ENCODE measurements around the gene GPRC5C. TPM values are rescaled to one million over a fixed set of nuclear protein-coding genes. Genes with fewer than 3 reads are reported as not detected.
A peak's percentile ranks its signal among the peaks of the same experiment; 100 is the strongest.
"Not testable (repeated sequence)": the region's sequence is repeated elsewhere in the genome, so short reads cannot be mapped to it uniquely, and the experiment has no call there.

GPRC5C gene
- total and polyA plus RNA-seq, 3 experiments from 2014 or later, result 0.27 TPM; not detected in 2

GRCh38 chr17:74484066-74484465 lies 52.2 kb downstream of the GPRC5C start:
- H3K9me3 Mint-ChIP-seq, result no peaks in the 10 kb centered on the region
- ChIA-PET POLR2A (interaction anchor here (0.6 kb wide), 1 partner anchor 105 kb away, joined by 3 read pairs; no protein-coding TSS in a partner anchor), CTCF (interaction anchor here (1.1 to 9.1 kb wide), 4 partner anchors 9 to 116 kb away, joined by 3 to 57 read pairs (median 6); partner anchors contain the start of gene GPR142)
- no peak for DNase-seq
- Histone ChIP-seq H3K4me1 (ENCODE audit: insufficient read depth, low read length) (peaks cover 16% of the 10 kb centered on the region), H3K27ac (ENCODE audit: low read depth, low read length) (no peak overlapping the region), H3K9me3 (ENCODE audit: low read length) (no peaks in the 10 kb centered on the region), H3K27me3 (ENCODE audit: insufficient read depth, low read length, poor library complexity, severe bottlenecking) (no peaks in the 10 kb centered on the region), H3K4me3 (ENCODE audit: low read length) (no peak overlapping the region), H3K36me3 (ENCODE audit: insufficient read depth, low read length) (no peaks in the 10 kb centered on the region)
- peaks cover 0 to 52% (median 4%) of the 10 kb centered on the region in 3 donors for H3K36me3 Mint-ChIP-seq
- peaks cover 40 to 43% (median 42%) of the 10 kb centered on the region in 3 donors for H3K4me1 Mint-ChIP-seq
- H3K27ac Mint-ChIP-seq, result peak overlapping the region in 4 of 8 donors; percentile 65 to 94 (median 70)
- H3K4me3 Mint-ChIP-seq, result no peak overlapping the region
- peaks cover 0 to 2% of the 10 kb centered on the region in 2 donors for H3K27me3 Mint-ChIP-seq

GRCh38 chr17:74485022-74485743 lies 53.3 kb downstream of the GPRC5C start:
- ChIA-PET CTCF (interaction anchor here (1.1 kb wide), 1 partner anchor 28 kb away, joined by 3 read pairs; no protein-coding TSS in a partner anchor), POLR2A (no interaction called here)
- H3K36me3 Mint-ChIP-seq, result peaks cover 0 to 48% (median 6%) of the 10 kb centered on the region in 3 donors
- no peak overlapping the region for H3K4me3 Mint-ChIP-seq
- DNase-seq, result no peak
- H3K9me3 ChIP-seq (ENCODE audit: low read length), result no peaks in the 10 kb centered on the region
- H3K27me3 ChIP-seq (ENCODE audit: insufficient read depth, low read length, poor library complexity, severe bottlenecking), result no peaks in the 10 kb centered on the region
- H3K4me3 ChIP-seq (ENCODE audit: low read length), result no peak overlapping the region
- H3K9me3 Mint-ChIP-seq, result no peaks in the 10 kb centered on the region
- H3K36me3 ChIP-seq (ENCODE audit: insufficient read depth, low read length), result no peaks in the 10 kb centered on the region
- H3K27ac Mint-ChIP-seq, result peak overlapping the region in 3 of 8 donors; percentile 37 to 78 (median 64)
- H3K4me1 Mint-ChIP-seq, result peaks cover 38 to 42% (median 40%) of the 10 kb centered on the region in 3 donors
- H3K27me3 Mint-ChIP-seq, result no peaks in the 10 kb centered on the region
- H3K27ac ChIP-seq (ENCODE audit: low read depth, low read length), result no peak overlapping the region
- H3K4me1 ChIP-seq (ENCODE audit: insufficient read depth, low read length), result peaks cover 5% of the 10 kb centered on the region

- no peak for DNase-seq
- no peaks in the 10 kb centered on the region for H3K4me1 ChIP-seq (ENCODE audit: insufficient read depth, low read length)
- no peaks in the 10 kb centered on the region for H3K9me3 ChIP-seq (ENCODE audit: low read length)
- no peak overlapping the region for H3K4me3 Mint-ChIP-seq
- H3K9me3 Mint-ChIP-seq, result no peaks in the 10 kb centered on the region
- POLR2A ChIA-PET, result no interaction called here
- no peaks in the 10 kb centered on the region for H3K36me3 ChIP-seq (ENCODE audit: insufficient read depth, low read length)
- peak overlapping the region in 1 of 8 donors; percentile 70 for H3K27ac Mint-ChIP-seq
- H3K27me3 Mint-ChIP-seq, result no peaks in the 10 kb centered on the region
- H3K27ac ChIP-seq (ENCODE audit: low read depth, low read length), result no peak overlapping the region
- peaks cover 0 to 48% (median 6%) of the 10 kb centered on the region in 3 donors for H3K36me3 Mint-ChIP-seq
- H3K4me1 Mint-ChIP-seq, result peaks cover 33 to 36% (median 34%) of the 10 kb centered on the region in 3 donors
- H3K27me3 ChIP-seq (ENCODE audit: insufficient read depth, low read length, poor library complexity, severe bottlenecking), result no peaks in the 10 kb centered on the region
- CTCF ChIA-PET, result no interaction called here
- H3K4me3 ChIP-seq (ENCODE audit: low read length), result no peak overlapping the region
These were observed 54.0 kb downstream of the GPRC5C start for GRCh38 chr17:74485841-74486240.

GRCh38 chr17:74488276-74488675 lies 56.4 kb downstream of the GPRC5C start:
- H3K36me3 Mint-ChIP-seq, result peaks cover 0 to 30% (median 6%) of the 10 kb centered on the region in 3 donors
- POLR2A ChIA-PET, result not testable (repeated sequence)

GRCh38 chr17:74490716-74491115 lies 58.8 kb downstream of the GPRC5C start:
- DNase-seq, result no peak
- Mint-ChIP-seq H3K9me3 (no peaks in the 10 kb centered on the region), H3K27me3 (no peaks in the 10 kb centered on the region), H3K4me3 (no peak overlapping the region), H3K36me3 (peaks cover 0 to 15% (median 6%) of the 10 kb centered on the region in 3 donors), H3K4me1 (peaks cover 30 to 35% (median 32%) of the 10 kb centered on the region in 3 donors), H3K27ac (peak overlapping the region in 2 of 8 donors; percentile 14 to 80)
- Histone ChIP-seq H3K9me3 (ENCODE audit: low read length) (no peaks in the 10 kb centered on the region), H3K4me1 (ENCODE audit: insufficient read depth, low read length) (no peaks in the 10 kb centered on the region), H3K27me3 (ENCODE audit: insufficient read depth, low read length, poor library complexity, severe bottlenecking) (no peaks in the 10 kb centered on the region), H3K36me3 (ENCODE audit: insufficient read depth, low read length) (no peaks in the 10 kb centered on the region), H3K27ac (ENCODE audit: low read depth, low read length) (no peak overlapping the region), H3K4me3 (ENCODE audit: low read length) (no peak overlapping the region)
- POLR2A ChIA-PET, result no interaction called here
- CTCF ChIA-PET, result interaction anchor here (1.4 to 5.8 kb wide), 4 partner anchors 33 to 122 kb away, joined by 7 to 44 read pairs (median 28); no protein-coding TSS in a partner anchor

More at GRCh38 chr17:74488276-74488675, 56.4 kb downstream of the GPRC5C start:
- H3K4me1 ChIP-seq (ENCODE audit: insufficient read depth, low read length); H3K4me3 ChIP-seq (ENCODE audit: low read length); H3K27ac ChIP-seq (ENCODE audit: low read depth, low read length); H3K9me3 ChIP-seq (ENCODE audit: low read length); DNase-seq; H3K27me3 Mint-ChIP-seq; H3K9me3 Mint-ChIP-seq; H3K36me3 ChIP-seq (ENCODE audit: insufficient read depth, low read length); H3K4me3 Mint-ChIP-seq; H3K27me3 ChIP-seq (ENCODE audit: insufficient read depth, low read length, poor library complexity, severe bottlenecking): not testable (repeated sequence)
- CTCF ChIA-PET, result interaction anchor here (1.0 kb wide), 1 partner anchor 109 kb away, joined by 5 read pairs; no protein-coding TSS in a partner anchor
- Mint-ChIP-seq H3K27ac (peak overlapping the region in 2 of 8 donors; percentile 20 to 89), H3K4me1 (peaks cover 28 to 33% (median 31%) of the 10 kb centered on the region in 3 donors)

- Histone ChIP-seq H3K9me3 (ENCODE audit: low read length) (no peaks in the 10 kb centered on the region), H3K4me3 (ENCODE audit: low read length) (no peak overlapping the region), H3K4me1 (ENCODE audit: insufficient read depth, low read length) (no peaks in the 10 kb centered on the region), H3K27me3 (ENCODE audit: insufficient read depth, low read length, poor library complexity, severe bottlenecking) (no peaks in the 10 kb centered on the region), H3K27ac (ENCODE audit: low read depth, low read length) (no peak overlapping the region), H3K36me3 (ENCODE audit: insufficient read depth, low read length) (no peaks in the 10 kb centered on the region)
- Mint-ChIP-seq H3K27me3 (no peaks in the 10 kb centered on the region), H3K4me1 (peaks cover 28 to 35% (median 30%) of the 10 kb centered on the region in 3 donors), H3K9me3 (no peaks in the 10 kb centered on the region), H3K36me3 (peaks cover 0 to 10% (median 3%) of the 10 kb centered on the region in 3 donors), H3K4me3 (no peak overlapping the region), H3K27ac (no peak overlapping the region)
- ChIA-PET CTCF (interaction anchor here (0.7 to 5.8 kb wide), 8 partner anchors 11 to 123 kb away, joined by 3 to 44 read pairs (median 4); no protein-coding TSS in a partner anchor), POLR2A (no interaction called here)
- DNase-seq, result no peak
These were observed 59.7 kb downstream of the GPRC5C start for GRCh38 chr17:74491626-74492025.

- peaks cover 0 to 3% (median 2%) of the 10 kb centered on the region in 3 donors for H3K36me3 Mint-ChIP-seq
- H3K4me1 Mint-ChIP-seq, result peaks cover 20 to 26% (median 23%) of the 10 kb centered on the region in 3 donors
- Histone ChIP-seq H3K9me3 (ENCODE audit: low read length) (no peaks in the 10 kb centered on the region), H3K36me3 (ENCODE audit: insufficient read depth, low read length) (no peaks in the 10 kb centered on the region), H3K4me1 (ENCODE audit: insufficient read depth, low read length) (no peaks in the 10 kb centered on the region), H3K27me3 (ENCODE audit: insufficient read depth, low read length, poor library complexity, severe bottlenecking) (no peaks in the 10 kb centered on the region), H3K27ac (ENCODE audit: low read depth, low read length) (no peak overlapping the region), H3K4me3 (ENCODE audit: low read length) (no peak overlapping the region)
- peak; percentile 46 to 75 (median 59) for DNase-seq
- H3K27ac Mint-ChIP-seq, result peak overlapping the region in 1 of 8 donors; percentile 33
- CTCF ChIA-PET, result interaction anchor here (0.7 to 5.8 kb wide), 12 partner anchors 10 to 125 kb away, joined by 3 to 44 read pairs (median 4); no protein-coding TSS in a partner anchor
- no peaks in the 10 kb centered on the region for H3K27me3 Mint-ChIP-seq
- no peak overlapping the region for H3K4me3 Mint-ChIP-seq
- no peaks in the 10 kb centered on the region for H3K9me3 Mint-ChIP-seq
- POLR2A ChIA-PET, result no interaction called here
These were observed 61.5 kb downstream of the GPRC5C start for GRCh38 chr17:74493331-74493833.

All from CD8-positive, alpha-beta memory T cell (primary cell).